ENCODE measurements around the gene KXD1.
A peak's percentile ranks its signal among the peaks of the same experiment; 100 is the strongest.
"Not testable (repeated sequence)": the region's sequence is repeated elsewhere in the genome, so short reads cannot be mapped to it uniquely, and the experiment has no call there.

Gene KXD1

GRCh38 chr19:18557411-18558201 lies at the start of gene KXD1:
Gene KXD1 (plus strand): TSS chr19:18557870. CDS start chr19:18562057, 4,187 bp downstream.
- TF ChIP-seq POLR2A (IDR thresholded peaks at IDR 0.05; ENCODE audit: low read length) (peak; percentile 90), GATA1 (IDR thresholded peaks at IDR 0.05; ENCODE audit: low read depth, low read length) (no peak)
- peak; percentile 99 to 100 for DNase-seq

GRCh38 chr19:18508585-18508984 lies 49.1 kb upstream of the KXD1 start:
- no peak for TF ChIP-seq GATA1 (IDR thresholded peaks at IDR 0.05; ENCODE audit: low read depth, low read length)
- TF ChIP-seq POLR2A (IDR thresholded peaks at IDR 0.05; ENCODE audit: low read length) = no peak
- no peak for DNase-seq

- no peak for DNase-seq
- TF ChIP-seq GATA1 (IDR thresholded peaks at IDR 0.05; ENCODE audit: low read depth, low read length) (no peak), POLR2A (IDR thresholded peaks at IDR 0.05; ENCODE audit: low read length) (no peak)
Measured at GRCh38 chr19:18510216-18510615, 47.5 kb upstream of the KXD1 start.

GRCh38 chr19:18513868-18514267 lies 43.8 kb upstream of the KXD1 start:
- no peak for DNase-seq
- TF ChIP-seq GATA1 (IDR thresholded peaks at IDR 0.05; ENCODE audit: low read depth, low read length) = no peak
- TF ChIP-seq POLR2A (IDR thresholded peaks at IDR 0.05; ENCODE audit: low read length) = no peak

- TF ChIP-seq POLR2A (IDR thresholded peaks at IDR 0.05; ENCODE audit: low read length) (no peak), GATA1 (IDR thresholded peaks at IDR 0.05; ENCODE audit: low read depth, low read length) (no peak)
- no peak for DNase-seq
Measured at GRCh38 chr19:18514800-18515682, 42.6 kb upstream of the KXD1 start.

- no peak for DNase-seq
- TF ChIP-seq GATA1 (IDR thresholded peaks at IDR 0.05; ENCODE audit: low read depth, low read length) (no peak), POLR2A (IDR thresholded peaks at IDR 0.05; ENCODE audit: low read length) (no peak)
Measured at GRCh38 chr19:18515959-18516358, 41.7 kb upstream of the KXD1 start.

- DNase-seq = no peak
- TF ChIP-seq POLR2A (IDR thresholded peaks at IDR 0.05; ENCODE audit: low read length) (no peak), GATA1 (IDR thresholded peaks at IDR 0.05; ENCODE audit: low read depth, low read length) (no peak)
Measured at GRCh38 chr19:18517606-18518005, 40.1 kb upstream of the KXD1 start.

GRCh38 chr19:18518639-18519038 lies 39.0 kb upstream of the KXD1 start:
- TF ChIP-seq POLR2A (IDR thresholded peaks at IDR 0.05; ENCODE audit: low read length) = no peak
- TF ChIP-seq GATA1 (IDR thresholded peaks at IDR 0.05; ENCODE audit: low read depth, low read length) = no peak
- no peak for DNase-seq

- TF ChIP-seq GATA1 (IDR thresholded peaks at IDR 0.05; ENCODE audit: low read depth, low read length) (no peak), POLR2A (IDR thresholded peaks at IDR 0.05; ENCODE audit: low read length) (no peak)
- DNase-seq = peak; percentile 79 to 87
Measured at GRCh38 chr19:18519962-18520847, 37.5 kb upstream of the KXD1 start.

GRCh38 chr19:18520848-18521691 lies 36.6 kb upstream of the KXD1 start:
- peak; percentile 20 for TF ChIP-seq POLR2A (IDR thresholded peaks at IDR 0.05; ENCODE audit: low read length)
- TF ChIP-seq GATA1 (IDR thresholded peaks at IDR 0.05; ENCODE audit: low read depth, low read length) = no peak
- DNase-seq = peak in 1 of 2 experiments; percentile 74

- DNase-seq = no peak
- no peak for TF ChIP-seq GATA1 (IDR thresholded peaks at IDR 0.05; ENCODE audit: low read depth, low read length)
- TF ChIP-seq POLR2A (IDR thresholded peaks at IDR 0.05; ENCODE audit: low read length) = peak; percentile 68
Measured at GRCh38 chr19:18521692-18522123, 36.0 kb upstream of the KXD1 start, which contains the start of gene ELL. Gene ELL (minus strand): TSS chr19:18522070. CDS start chr19:18522055, 15 bp downstream.

- peak; percentile 100 for DNase-seq
- TF ChIP-seq POLR2A (IDR thresholded peaks at IDR 0.05; ENCODE audit: low read length) (no peak), GATA1 (IDR thresholded peaks at IDR 0.05; ENCODE audit: low read depth, low read length) (no peak)
Measured at GRCh38 chr19:18522124-18522861, 35.4 kb upstream of the KXD1 start.

- DNase-seq = not testable (repeated sequence)
Measured at GRCh38 chr19:18522862-18523440, 34.7 kb upstream of the KXD1 start.
